Limb (tissue), 2 donors: ENCODE data around the gene E4F1.
"Not testable (repeated sequence)": the region's sequence is repeated elsewhere in the genome, so short reads cannot be mapped to it uniquely, and the experiment has no call there.

Experiments
- DNase-seq, 2 donors: peaks; one replicate each; pipeline ENCODE4 v3.0.0-alpha.2; 2016; ENCODE audit errors: extremely low spot score in 2 of 2

Gene E4F1

GRCh38 chr16:2230376-2230775, 7.0 kb downstream of the E4F1 start:
- DNase-seq: no peak

- no peak for DNase-seq
Measured at GRCh38 chr16:2231016-2231931, 7.9 kb downstream of the E4F1 start.

- DNase-seq: no peak
Measured at GRCh38 chr16:2232094-2232990, 9.0 kb downstream of the E4F1 start.

GRCh38 chr16:2233046-2233775, 9.8 kb downstream of the E4F1 start:
- DNase-seq: no peak

- DNase-seq: no peak
Measured at GRCh38 chr16:2233872-2234812, 10.8 kb downstream of the E4F1 start.

GRCh38 chr16:2234813-2235170, 11.4 kb downstream of the E4F1 start:
- no peak for DNase-seq

GRCh38 chr16:2235234-2235651, 11.9 kb downstream of the E4F1 start:
- no peak for DNase-seq

- DNase-seq: no peak
Measured at GRCh38 chr16:2235695-2236336, 12.4 kb downstream of the E4F1 start.

GRCh38 chr16:2236337-2237101, 13.1 kb downstream of the E4F1 start, which contains the start of gene DNASE1L2:
Gene DNASE1L2 (plus strand): TSS chr16:2236444. CDS start chr16:2236817, 373 bp downstream.
- peak in 1 of 2 donors; percentile 56 for DNase-seq

GRCh38 chr16:2237102-2237482, 13.7 kb downstream of the E4F1 start:
- no peak for DNase-seq

GRCh38 chr16:2237493-2238149, 14.2 kb downstream of the E4F1 start:
- DNase-seq: no peak

GRCh38 chr16:2238150-2238837, 14.9 kb downstream of the E4F1 start:
- DNase-seq: no peak

- no peak for DNase-seq
Measured at GRCh38 chr16:2238838-2239675, 15.7 kb downstream of the E4F1 start.

GRCh38 chr16:2240331-2240730, 16.9 kb downstream of the E4F1 start:
- not testable (repeated sequence) for DNase-seq

GRCh38 chr16:2242598-2242997, 19.2 kb downstream of the E4F1 start:
- no peak for DNase-seq

GRCh38 chr16:2243031-2243528, 19.7 kb downstream of the E4F1 start:
- no peak for DNase-seq

GRCh38 chr16:2243781-2244180, 20.4 kb downstream of the E4F1 start:
- DNase-seq: no peak
